Ovary (tissue), 3 donors: ENCODE measurements around the gene ABCA2.

ENCODE experiments used
- POLR2A ChIP-seq: fragments of 450-650 bp; IDR thresholded peaks from one replicate; pipeline ENCODE4 v1.6.1; 2017; ENCODE audit warnings: antibody characterized with exemption, mild to moderate bottlenecking, moderate library complexity
- TF ChIP-seq, protein P1 (sequence below), 3 donors: fragments of 450-650 bp in 2 of 3; fragments of 200-600 bp in 1 of 3; IDR thresholded peaks; one replicate each; pipeline versions ENCODE4 v1.5.1 to v1.8.0; 2016 to 2022; ENCODE audit warnings: antibody characterized with exemption in 3 of 3, mild to moderate bottlenecking in 1 of 3
- donor health status: DM: no; HTN: no; CAD: no.

DNA sequence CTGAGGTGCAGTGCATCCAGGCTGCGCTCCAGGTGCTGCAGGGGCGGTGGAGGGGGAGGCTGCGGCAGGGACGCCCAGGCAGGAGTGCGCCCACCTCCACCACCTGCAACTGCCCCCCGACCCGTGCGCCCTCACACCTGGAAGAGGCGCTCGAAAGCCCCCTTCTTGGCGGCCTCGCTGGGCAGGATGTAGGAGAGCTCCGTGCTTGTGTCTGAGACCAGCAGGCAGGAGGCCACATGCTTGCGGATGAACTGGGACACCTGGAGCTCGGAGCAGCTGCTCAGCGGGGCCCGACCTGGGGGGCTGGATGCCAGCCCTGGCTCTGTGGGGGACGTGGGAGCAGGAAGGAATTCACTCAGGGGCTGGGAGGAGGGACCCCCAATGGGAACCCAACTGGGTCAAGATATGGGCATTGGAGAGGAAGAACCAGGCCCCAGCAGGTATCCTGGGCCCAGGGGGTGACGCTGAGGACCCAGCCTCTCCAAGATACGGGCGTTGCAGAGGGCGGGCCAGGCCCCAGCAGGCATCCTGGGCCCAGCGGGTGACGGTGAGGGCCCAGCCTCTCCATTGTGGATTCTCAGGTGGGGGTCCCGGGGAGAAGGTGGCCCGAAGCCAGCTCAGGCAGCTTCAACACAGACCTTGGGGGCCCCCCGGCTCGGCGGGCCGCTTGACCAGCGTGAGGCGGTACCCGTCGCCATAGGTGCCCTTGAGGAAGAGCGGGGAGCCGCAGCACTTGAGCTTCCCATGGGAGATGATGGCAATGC, 13.1 kb downstream of the ABCA2 start:
- TF ChIP-seq, protein P1, sequence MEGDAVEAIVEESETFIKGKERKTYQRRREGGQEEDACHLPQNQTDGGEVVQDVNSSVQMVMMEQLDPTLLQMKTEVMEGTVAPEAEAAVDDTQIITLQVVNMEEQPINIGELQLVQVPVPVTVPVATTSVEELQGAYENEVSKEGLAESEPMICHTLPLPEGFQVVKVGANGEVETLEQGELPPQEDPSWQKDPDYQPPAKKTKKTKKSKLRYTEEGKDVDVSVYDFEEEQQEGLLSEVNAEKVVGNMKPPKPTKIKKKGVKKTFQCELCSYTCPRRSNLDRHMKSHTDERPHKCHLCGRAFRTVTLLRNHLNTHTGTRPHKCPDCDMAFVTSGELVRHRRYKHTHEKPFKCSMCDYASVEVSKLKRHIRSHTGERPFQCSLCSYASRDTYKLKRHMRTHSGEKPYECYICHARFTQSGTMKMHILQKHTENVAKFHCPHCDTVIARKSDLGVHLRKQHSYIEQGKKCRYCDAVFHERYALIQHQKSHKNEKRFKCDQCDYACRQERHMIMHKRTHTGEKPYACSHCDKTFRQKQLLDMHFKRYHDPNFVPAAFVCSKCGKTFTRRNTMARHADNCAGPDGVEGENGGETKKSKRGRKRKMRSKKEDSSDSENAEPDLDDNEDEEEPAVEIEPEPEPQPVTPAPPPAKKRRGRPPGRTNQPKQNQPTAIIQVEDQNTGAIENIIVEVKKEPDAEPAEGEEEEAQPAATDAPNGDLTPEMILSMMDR (IDR thresholded peaks at IDR 0.05): no peak
- no peak for TF ChIP-seq POLR2A
